OCI-M2 (cell line): ENCODE results near the gene B3GNT7.
"Not testable (repeated sequence)": the region's sequence is repeated elsewhere in the genome, so short reads cannot be mapped to it uniquely, and the experiment has no call there.

Experiments
- DNase-seq: peaks from one replicate; lab custom pipeline; 2025; ENCODE audit not compliant: unreplicated experiment; lab: John Stamatoyannopoulos, UW

B3GNT7 gene

DNA sequence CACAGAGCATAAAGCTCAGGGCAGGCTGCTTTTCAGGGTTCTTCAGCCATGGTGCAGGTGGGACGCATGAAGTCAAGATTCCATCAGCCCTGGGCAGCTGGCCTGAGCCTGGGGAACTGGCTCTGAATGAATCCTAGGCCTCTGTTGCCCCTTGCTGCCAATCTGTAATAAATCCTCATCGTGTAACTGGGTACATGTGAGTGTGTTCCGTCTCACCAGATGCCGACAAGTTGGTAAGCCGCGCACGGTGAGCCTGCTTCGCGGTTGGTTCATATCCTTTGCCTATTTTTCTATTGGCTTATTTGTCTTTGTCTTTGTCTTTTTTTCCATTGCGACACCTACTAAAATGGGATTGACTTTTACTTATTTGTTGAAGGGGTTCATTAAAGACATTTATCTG lies 27.7 kb downstream of the B3GNT7 start:
- no peak for DNase-seq

DNA sequence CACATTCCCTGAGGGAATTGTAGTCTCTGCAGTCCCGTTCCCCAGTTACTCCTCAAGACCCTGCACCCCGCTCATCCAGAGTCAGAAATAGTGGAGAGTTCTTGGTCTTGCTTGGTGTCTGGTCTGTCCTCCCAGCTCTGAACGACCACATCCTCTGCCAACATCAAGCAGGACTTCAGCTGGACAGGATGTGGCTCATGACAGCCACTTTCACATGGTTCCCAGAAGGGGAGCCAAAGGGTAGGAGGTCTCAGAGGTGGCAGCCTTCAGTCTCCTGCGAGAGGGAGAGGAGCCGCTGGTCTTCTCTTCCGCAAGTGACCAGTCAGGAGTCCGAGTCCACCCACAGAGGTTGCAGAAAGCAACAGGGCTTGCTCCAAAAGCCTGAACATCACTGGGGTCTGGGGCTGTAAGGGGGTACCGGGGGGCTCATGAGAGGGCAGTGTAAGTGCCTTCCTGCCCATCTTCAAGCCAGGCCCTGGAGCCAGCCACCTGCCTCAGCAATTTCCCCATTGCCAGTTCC lies 29.8 kb downstream of the B3GNT7 start:
- DNase-seq: no peak

DNA sequence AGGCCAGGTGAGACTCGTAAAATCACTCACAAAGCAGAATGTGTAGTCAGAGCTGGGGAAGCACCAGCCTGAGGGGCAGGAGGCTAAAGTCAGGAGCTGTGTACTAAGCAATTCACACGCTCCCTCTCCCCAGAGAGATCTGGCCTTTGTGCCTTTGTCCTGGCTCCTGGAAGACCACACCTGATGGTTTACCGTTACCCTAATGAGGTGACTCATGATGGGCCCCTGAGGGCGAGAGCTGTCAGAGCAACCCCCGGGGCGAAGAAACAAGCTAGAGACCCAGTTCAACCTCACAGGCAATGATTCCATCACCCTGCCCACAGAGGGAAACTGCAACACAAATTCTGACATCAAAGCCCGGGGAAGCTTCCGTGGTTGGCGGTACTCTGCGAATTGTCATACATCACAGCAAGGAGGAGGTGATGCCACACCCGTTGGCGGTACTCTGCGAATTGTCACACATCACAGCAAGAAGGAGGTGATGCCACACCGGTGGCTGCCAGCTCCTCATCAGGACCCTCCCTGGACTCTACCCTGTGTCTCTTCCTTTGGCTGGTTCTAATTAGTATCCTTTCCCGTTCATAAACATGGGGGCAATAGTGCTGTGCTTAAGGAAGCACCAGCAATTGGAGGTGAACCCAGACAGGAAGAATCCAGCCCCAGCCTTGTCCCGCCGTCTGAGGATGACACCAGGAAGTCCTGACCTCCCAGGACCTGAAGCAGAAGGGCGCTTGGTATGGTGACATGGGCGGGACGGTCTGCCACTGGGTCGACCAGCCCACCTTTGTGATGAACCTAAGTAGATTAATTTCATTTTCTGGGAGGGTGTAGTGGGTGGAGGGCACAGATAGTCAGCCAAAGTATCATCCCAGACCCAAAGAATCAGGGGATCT lies 30.5 kb downstream of the B3GNT7 start:
- no peak for DNase-seq

DNA sequence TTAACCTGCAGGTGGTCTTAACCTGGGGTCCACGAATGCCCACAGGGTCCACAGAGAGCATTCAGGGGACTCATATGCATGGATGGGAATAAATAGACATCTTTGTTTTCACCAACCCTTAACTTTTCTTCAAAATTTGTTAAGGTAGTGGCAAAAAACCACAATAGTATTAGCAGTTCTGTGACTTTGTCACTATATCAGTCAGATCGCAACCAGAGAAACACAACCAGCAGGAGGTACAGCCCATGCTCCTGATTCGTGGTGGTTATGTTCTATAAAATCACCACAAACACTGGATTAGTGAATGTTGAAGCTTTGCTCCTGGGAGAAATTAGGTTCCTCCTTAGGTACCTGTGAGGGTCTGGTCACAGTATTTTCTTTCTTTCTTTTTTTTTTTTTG lies 31.6 kb downstream of the B3GNT7 start:
- DNase-seq: no peak

DNA sequence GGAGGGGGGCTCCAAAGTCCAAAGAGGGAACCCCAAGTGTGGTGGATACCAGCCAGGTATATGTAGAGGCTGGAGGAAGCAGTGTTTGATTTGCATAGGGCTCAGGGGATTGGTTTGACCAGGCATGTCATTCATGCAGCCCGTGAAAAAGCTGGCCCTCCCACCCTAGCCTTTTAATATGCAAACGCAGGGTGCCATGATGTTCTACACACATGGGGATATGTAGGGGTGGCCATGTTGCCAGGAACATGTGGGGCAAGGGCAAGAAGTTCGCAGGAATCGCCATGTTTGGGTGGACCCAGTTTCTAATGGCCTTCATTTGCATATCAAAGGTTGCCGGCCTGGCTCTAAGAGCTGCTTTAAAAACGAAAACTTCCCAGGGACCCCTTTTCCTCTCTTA lies 33.6 kb downstream of the B3GNT7 start:
- no peak for DNase-seq

DNA sequence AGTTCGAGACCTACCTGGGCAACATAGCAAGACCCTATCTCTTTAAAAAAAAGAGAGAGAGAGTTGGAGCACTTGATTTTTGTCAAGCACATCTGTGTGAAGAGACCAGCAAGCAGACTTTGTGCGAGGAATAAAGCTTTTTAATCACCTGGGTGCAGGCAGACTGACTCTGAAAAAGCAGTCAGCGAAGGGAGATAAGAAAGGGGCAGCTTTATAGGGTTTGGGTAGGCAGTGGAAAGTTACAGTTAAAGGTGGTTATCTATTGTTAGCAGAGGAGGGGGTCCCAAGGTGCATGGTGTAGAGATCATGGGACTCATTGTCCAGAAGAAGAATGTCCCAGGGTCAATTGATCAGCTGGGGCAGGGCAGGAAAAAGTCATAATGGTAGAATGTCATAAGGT lies 34.4 kb downstream of the B3GNT7 start:
- no peak for DNase-seq

DNA sequence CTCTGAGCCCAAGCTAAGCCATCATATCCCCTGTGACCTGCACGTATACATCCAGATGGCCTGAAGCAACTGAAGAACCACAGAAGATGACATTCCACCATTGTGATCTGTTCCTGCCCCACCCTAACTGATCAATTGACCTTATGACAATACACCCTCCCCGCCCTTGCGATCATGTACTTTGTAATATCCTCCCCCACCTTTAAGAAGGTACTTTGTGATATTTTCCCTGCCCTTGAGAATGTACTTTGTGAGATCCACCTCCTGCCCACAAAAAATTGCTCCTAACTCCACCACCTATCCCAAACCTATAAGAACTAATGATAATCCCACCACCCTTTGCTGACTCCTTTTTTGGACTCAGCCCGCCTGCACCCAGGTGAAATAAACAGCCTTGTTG lies 34.9 kb downstream of the B3GNT7 start:
- not testable (repeated sequence) for DNase-seq

DNA sequence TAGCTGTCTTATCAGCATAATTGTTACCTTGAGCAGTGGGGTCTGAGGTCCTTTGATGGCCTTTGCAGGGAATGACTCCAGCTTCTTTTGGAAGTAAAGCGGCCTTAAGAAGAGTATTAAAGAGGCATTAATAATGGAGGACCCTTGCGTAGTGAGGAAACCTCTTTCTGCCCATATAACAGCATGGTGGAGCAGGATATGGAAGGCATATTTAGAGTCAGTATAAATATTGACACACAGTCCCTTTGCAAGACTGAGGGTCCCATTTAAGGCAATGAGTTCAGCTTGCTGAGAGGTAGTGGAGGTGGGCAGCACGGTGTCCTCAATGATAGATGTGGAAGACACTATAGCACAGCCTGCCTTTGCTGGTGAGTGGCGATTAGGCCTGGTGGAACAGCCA lies 36.1 kb downstream of the B3GNT7 start:
- DNase-seq: no peak

DNA sequence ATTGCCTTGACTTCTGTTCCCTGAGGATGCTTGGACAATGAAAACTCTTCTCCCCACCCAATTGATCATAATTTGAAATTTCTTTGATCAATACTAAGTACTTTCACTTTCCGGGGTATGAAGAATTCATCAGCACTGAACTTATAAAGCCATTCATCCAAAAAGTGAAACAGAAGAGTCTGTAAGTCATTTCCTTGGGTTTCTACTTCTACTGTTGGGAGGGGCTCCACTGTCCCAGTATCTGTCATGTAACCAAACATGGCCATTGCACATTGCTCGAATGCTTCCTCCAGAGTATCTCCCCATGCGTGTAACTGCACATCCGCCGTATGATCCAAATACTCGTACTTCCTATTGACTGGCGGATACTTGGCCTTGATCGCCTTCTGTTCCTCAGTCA lies 38.5 kb downstream of the B3GNT7 start:
- no peak for DNase-seq

DNA sequence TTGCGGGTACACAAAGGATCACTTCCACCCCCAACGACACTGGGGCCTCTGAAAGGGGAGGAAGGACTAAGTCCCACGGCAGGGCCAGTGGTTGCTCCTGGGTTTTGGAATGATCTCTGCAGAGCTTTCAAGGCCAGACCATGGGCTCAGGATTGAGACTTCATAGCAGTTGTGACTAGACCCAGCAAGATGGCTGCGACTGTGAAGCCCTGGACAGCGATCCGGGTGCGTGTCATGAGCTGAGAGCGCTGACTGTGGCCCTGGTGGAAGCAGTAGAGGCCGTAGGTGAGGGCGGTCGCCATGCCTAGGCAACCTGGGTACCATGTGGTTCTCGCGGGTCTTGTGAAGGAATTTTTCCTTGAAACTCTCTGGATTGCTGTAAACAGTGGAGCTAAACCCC lies 41.4 kb downstream of the B3GNT7 start:
- DNase-seq: no peak

DNA sequence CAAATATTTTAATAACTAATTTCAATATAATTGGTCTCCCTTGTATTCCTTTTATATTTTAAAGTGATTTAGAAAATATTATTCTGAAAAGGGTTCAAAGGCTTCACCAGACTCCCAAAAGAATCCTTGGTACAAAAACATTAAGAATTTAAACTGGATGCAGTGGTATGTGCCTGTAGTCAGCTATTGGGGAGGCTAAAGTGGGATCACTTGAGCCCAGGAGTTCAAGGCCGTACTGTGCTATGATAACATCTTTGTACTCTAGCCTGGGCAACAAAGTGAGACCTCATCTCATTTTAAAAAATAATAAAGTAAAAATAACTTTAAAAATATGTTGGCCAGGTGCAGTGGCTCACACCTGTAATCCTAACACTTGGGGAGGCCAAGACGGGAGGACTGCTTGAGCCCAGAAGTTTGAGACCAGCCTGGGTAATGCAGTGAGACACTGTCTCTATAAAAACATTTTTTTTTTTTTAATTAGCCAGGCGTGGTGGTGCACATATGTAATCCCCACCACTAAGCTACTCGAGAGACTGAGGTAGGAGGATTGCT lies 54.1 kb downstream of the B3GNT7 start:
- DNase-seq: no peak

DNA sequence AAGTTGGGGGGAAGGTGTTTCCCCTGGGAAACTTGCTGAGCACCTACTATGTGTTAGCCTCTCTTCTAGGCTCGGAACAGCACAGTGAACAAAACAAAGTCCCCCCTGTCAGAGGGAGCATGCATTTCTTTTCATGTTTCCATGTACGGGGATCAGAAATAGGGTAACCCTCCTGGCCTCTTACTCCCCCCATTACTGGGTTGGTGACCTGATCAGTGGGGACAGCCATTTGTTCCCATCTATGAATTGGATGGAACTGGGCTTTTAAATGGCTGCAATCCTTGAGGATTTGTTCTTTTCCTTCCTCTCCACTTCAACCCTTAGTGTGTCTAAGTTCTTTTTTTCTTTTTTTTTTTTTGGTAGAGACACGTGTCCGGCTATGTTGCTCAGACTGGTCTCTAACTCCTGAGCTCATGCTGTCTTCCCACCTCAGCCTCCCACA lies 55.1 kb downstream of the B3GNT7 start:
- DNase-seq: no peak
